ENCODE results near the gene AGMO. TPM values are rescaled to one million over a fixed set of nuclear protein-coding genes. Genes with fewer than 3 reads are reported as not detected.

The AGMO gene
- total RNA-seq, 1 experiment from 2014 or later, result 0.77 TPM

DNA sequence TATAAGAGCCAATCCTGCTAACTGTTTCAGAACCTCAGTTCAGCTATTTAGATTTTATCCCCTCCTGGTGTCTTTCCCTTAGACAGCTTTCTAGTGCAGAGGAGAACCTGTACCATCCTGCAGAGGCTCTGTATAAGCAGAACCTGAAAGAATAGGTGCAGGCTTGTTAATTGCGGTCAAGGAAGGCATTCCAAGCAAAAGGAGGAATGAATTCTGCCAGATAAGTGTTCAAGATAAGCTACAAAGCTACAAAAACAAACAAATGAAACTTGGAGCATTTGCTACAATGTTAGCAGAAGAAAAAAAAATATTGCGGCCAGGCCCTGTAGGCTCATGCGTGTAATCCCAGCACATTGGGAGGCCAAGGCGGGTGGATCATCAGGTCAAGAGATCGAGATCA is 32.6 kb upstream of the AGMO start:
- ChIA-PET POLR2A (no interaction called here), CTCF (no interaction called here)
- TF ChIP-seq EMX1 (CRISPR knock-in tag; IDR thresholded peaks at IDR 0.05) (no peak), ATF3 (CRISPR knock-in tag; conservative IDR thresholded peaks at IDR 0.05) (no peak), JUN (CRISPR knock-in tag; IDR thresholded peaks at IDR 0.05) (no peak), FOXK1 (CRISPR knock-in tag; IDR thresholded peaks at IDR 0.05) (no peak), E2F1 (CRISPR knock-in tag; IDR thresholded peaks at IDR 0.05) (no peak), MYBL2 (CRISPR knock-in tag; IDR thresholded peaks at IDR 0.05) (no peak), NFATC4 (CRISPR knock-in tag; IDR thresholded peaks at IDR 0.05) (no peak), JAZF1 (CRISPR knock-in tag; IDR thresholded peaks at IDR 0.05) (no peak), MXD4 (CRISPR knock-in tag; IDR thresholded peaks at IDR 0.05; ENCODE audit: borderline replicate concordance) (no peak), FOXP4 (CRISPR knock-in tag; IDR thresholded peaks at IDR 0.05) (no peak), NFE2L1 (CRISPR knock-in tag; IDR thresholded peaks at IDR 0.05) (no peak)
- Mint-ChIP-seq H3K4me1 (no peaks in the 10 kb centered on the region), H3K27ac (no peak overlapping the region), H3K9me3 (no peaks in the 10 kb centered on the region; the same call in 1 of the 2 replicates), H3K27me3 (ENCODE audit: low read depth) (no peaks in the 10 kb centered on the region), H3K36me3 (no peaks in the 10 kb centered on the region), H3K4me3 (no peak overlapping the region)
- ATAC-seq (no peak), DNase-seq (ENCODE audit: low spot score) (no peak)

GRCh38 chr7:15593382-15593781 is 31.6 kb upstream of the AGMO start:
- Mint-ChIP-seq H3K4me1 (no peaks in the 10 kb centered on the region), H3K9me3 (no peaks in the 10 kb centered on the region; the same call in 1 of the 2 replicates), H3K36me3 (no peaks in the 10 kb centered on the region), H3K27me3 (ENCODE audit: low read depth) (no peaks in the 10 kb centered on the region), H3K4me3 (no peak overlapping the region), H3K27ac (no peak overlapping the region)
- ChIA-PET POLR2A (no interaction called here), CTCF (no interaction called here)
- DNase-seq (ENCODE audit: low spot score), result no peak
- TF ChIP-seq, protein P1, sequence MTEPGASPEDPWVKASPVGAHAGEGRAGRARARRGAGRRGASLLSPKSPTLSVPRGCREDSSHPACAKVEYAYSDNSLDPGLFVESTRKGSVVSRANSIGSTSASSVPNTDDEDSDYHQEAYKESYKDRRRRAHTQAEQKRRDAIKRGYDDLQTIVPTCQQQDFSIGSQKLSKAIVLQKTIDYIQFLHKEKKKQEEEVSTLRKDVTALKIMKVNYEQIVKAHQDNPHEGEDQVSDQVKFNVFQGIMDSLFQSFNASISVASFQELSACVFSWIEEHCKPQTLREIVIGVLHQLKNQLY (CRISPR knock-in tag; IDR thresholded peaks at IDR 0.05), result no peak
- TF ChIP-seq SMAD4 (CRISPR knock-in tag; IDR thresholded peaks at IDR 0.05), result no peak
- no peak for TF ChIP-seq SOX15 (CRISPR knock-in tag; IDR thresholded peaks at IDR 0.05)
- TF ChIP-seq ZNF263 (CRISPR knock-in tag; IDR thresholded peaks at IDR 0.05; ENCODE audit: low read depth), result no peak
- no peak for TF ChIP-seq ZNF138 (CRISPR knock-in tag; conservative IDR thresholded peaks at IDR 0.05)
- TF ChIP-seq, protein P2, sequence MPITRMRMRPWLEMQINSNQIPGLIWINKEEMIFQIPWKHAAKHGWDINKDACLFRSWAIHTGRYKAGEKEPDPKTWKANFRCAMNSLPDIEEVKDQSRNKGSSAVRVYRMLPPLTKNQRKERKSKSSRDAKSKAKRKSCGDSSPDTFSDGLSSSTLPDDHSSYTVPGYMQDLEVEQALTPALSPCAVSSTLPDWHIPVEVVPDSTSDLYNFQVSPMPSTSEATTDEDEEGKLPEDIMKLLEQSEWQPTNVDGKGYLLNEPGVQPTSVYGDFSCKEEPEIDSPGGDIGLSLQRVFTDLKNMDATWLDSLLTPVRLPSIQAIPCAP (CRISPR knock-in tag; IDR thresholded peaks at IDR 0.05), result no peak
- TF ChIP-seq JUN (CRISPR knock-in tag; IDR thresholded peaks at IDR 0.05), result no peak
- ATAC-seq, result no peak

GRCh38 chr7:15586266-15586665 is 24.5 kb upstream of the AGMO start:
- ATAC-seq (no peak), DNase-seq (ENCODE audit: low spot score) (no peak)
- Mint-ChIP-seq H3K4me1 (no peaks in the 10 kb centered on the region), H3K36me3 (peaks cover 30% of the 10 kb centered on the region), H3K4me3 (no peak overlapping the region), H3K9me3 (peaks cover 40% of the 10 kb centered on the region), H3K27me3 (ENCODE audit: low read depth) (no peaks in the 10 kb centered on the region; the same call in 1 of the 2 replicates), H3K27ac (no peak overlapping the region)
- ChIA-PET CTCF (no interaction called here), POLR2A (no interaction called here)
- no peak for TF ChIP-seq SMAD4 (CRISPR knock-in tag; IDR thresholded peaks at IDR 0.05)
- TF ChIP-seq ZNF416 (CRISPR knock-in tag; IDR thresholded peaks at IDR 0.05), result no peak
